GM21717 (cell line): ENCODE data around the gene KCNH1.
"Not testable (repeated sequence)": the region's sequence is repeated elsewhere in the genome, so short reads cannot be mapped to it uniquely, and the experiment has no call there.

ENCODE experiments used
- ATAC-seq: cut with Tn5 transposase; IDR thresholded peaks from one replicate; pipeline ENCODE4 v1.9.1; 2021; ENCODE audit warnings: mild to moderate bottlenecking, moderate library complexity; ENCODE audit not compliant: unreplicated experiment

The KCNH1 gene

DNA sequence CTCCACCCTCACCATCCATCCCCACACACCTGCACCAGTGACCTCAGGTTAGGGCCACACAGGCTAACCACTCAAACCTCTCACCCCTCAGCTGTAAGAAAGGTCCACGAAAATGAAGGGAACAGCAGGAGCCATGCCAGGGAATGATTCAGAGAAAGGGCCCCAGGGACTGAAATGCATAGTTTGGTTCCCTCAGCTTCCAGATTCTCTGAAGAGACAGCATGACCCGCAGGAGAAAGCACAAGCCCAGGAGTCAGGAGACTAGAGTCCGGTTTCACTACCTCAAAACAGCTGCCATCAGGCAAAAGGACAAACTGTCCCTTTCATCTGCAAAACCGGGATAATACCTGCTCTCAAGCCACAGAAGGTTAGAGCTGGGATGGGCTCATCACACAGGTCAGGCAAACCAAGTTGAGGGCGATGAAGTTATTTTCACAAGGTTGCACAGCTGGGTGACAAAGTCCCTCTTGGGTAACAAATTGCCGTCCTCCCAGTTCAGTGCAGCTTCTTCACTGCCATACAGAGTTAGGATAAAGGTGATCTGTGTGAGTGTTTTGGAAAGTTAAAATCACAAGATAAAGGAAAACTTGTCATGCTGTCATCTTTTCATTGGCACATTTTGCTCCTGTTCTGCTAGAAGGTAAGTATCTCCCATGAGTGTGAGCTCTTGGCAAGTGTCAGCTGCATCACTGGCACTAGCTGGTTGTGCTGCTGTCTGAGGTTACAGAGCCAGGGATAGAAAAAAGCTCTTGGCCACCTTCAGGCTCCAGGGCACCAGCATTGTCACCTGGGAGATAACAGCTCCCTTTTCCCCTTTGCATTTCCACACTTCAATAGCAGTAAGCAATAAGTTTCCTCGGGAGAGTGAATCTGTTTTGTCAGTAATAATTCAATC lies 120.4 kb downstream of the KCNH1 start:
- ATAC-seq, result no peak

DNA sequence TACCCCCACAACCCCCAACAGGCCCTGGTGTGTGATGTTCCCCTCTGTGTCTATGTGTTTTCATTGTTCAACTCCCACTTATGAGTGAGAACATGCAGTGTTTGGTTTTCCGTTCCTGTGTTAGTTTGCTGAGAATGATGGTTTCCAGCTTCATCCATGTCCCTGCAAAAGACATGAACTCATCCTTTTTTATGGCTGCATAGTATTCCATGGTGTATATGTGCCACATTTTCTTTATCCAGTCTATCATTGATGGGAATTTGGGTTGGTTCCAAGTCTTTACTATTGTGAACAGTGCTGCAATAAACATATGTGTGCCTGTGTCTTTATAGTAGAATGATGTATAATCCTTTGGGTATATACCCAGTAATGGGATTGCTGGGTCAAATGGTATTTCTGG lies 122.8 kb downstream of the KCNH1 start:
- not testable (repeated sequence) for ATAC-seq

DNA sequence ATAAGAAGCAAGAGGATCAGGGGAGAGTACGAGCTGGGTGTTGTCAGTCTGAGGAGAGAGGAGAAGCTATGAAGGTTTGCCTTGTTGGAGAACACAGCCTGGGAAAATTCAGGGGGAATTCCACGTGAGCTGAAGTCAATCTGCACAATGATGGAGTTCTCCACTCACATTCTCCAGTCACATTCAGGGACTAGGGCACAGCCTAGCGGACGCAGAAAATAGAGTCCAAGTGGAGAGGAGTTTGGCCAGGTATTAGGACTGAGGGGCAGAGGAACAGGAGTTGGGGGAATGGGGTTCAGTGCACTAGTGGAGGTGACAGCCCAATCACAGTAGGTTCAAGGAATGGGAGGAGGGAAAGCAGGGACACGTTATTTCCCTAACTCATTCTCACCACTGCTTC lies 124.0 kb downstream of the KCNH1 start:
- ATAC-seq, result no peak

DNA sequence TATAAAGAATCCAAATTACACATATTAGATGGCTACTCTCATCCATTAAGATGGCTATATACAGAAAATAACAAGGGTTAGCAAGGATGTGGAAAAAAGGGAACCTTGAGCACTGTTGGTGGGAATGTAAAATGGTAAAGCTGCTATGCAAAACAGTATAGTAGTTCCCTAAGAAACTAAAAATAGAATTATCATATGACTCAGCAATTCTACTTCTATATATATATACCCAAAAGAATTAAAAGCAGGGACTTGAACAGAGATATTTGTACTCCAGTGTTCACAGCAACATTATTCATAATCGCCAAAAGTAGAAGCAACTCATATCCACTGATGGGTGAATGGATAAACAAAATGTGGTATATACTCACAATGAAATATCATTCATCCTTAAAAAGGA lies 126.1 kb downstream of the KCNH1 start:
- no peak for ATAC-seq

GRCh38 chr1:210995931-210996330 lies 138.0 kb downstream of the KCNH1 start:
- not testable (repeated sequence) for ATAC-seq

GRCh38 chr1:210992837-210993236 lies 141.1 kb downstream of the KCNH1 start:
- ATAC-seq, result no peak

DNA sequence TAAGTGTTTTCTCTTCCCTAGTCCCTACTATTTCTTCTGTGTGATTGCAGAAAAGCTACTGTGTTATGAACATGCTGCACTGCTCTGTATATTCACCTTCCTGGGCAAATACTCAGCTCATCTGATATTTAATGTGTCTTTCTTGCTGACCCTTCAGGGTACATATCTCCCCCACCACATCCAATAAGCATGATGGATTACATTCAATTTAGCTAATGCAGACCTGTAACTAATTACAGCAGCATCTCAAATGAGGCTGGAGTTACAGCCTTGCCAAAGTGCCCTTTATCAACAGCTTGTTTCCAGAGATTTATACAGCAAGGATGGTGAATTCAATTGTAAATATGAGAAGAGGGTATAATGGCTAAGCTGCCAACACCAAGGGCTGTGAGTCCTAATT lies 144.0 kb downstream of the KCNH1 start:
- no peak for ATAC-seq

- no peak for ATAC-seq
These were observed 152.5 kb downstream of the KCNH1 start for GRCh38 chr1:210981490-210981889.

DNA sequence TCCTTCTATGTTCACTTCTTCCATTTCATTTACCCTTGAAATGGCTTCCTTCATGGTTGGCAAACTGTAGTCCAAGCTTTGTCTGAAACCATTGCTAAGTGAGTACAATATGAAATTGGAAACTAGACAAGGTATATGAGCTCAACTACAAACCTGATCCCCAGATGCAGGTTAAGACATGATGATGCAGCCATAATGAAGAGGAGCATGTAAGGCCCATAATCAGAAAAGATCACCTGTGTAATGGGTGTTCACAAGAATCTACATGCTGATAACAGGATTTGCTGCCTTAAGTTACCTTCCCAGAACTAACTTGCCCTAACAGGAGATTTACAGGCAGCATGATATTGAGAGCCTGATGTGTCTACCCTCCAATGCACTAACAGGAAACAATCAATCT lies 153.9 kb downstream of the KCNH1 start:
- ATAC-seq, result no peak

- ATAC-seq, result no peak
These were observed 155.0 kb downstream of the KCNH1 start for GRCh38 chr1:210978974-210979354.

DNA sequence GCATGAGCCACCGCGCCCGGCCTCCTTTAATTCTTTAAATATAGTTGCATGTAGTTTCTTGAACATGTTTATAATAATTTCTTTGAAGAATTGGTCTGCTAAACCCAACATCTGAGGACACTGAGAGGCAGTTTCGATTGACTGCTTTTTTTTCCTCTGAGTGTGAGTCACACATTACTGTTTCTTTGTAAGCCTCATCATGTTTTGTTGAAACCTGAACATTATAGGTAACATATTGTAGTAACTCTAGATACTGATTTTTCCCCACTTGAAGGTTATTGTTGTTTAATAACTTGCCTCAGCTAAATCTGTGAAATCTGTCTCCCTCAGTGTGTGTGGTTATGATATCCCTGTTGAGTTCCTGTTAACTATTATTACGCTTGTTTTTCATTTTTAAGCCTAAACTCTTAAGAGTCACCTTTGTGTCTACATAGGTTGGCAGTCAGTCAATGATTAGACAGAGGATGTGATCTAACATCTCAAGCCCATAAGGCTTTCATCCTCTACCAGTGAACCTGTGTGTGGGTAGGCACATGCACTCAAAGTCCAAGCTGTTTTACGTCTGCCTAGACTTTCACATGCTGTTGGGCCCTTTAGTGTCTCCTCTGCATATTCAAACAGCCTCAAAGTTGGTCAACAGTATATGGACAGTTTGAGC lies 155.5 kb downstream of the KCNH1 start:
- ATAC-seq, result no peak

- ATAC-seq, result no peak
These were observed 182.7 kb downstream of the KCNH1 start for GRCh38 chr1:210951279-210951678.

DNA sequence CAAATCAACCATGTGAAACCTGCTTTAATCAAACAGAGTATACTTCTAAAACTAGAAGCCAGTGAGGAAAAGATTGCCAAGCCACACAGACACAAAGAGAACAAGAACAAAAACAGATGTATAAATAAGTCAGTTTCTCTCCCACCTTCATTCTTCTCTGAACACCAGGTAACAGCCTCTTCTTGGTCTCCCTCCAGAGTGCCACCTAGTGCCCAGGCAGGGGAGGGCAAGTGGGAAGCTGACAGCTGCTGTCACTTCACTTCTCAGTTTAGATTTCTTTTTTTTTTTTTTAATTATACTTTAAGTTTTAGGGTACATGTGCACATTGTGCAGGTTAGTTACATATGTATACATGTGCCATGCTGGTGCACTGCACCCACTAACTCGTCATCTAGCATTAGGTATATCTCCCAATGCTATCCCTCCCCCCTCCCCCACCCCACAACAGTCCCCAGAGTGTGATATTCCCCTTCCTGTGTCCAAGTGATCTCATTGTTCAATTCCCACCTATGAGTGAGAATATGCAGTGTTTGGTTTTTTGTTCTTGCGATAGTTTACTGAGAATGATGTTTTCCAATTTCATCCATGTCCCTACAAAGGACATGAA lies 183.9 kb downstream of the KCNH1 start:
- ATAC-seq, result not testable (repeated sequence)

- no peak for ATAC-seq
These were observed 184.5 kb downstream of the KCNH1 start for GRCh38 chr1:210949489-210949888.

- ATAC-seq, result no peak
These were observed 184.9 kb downstream of the KCNH1 start for GRCh38 chr1:210949039-210949438.

DNA sequence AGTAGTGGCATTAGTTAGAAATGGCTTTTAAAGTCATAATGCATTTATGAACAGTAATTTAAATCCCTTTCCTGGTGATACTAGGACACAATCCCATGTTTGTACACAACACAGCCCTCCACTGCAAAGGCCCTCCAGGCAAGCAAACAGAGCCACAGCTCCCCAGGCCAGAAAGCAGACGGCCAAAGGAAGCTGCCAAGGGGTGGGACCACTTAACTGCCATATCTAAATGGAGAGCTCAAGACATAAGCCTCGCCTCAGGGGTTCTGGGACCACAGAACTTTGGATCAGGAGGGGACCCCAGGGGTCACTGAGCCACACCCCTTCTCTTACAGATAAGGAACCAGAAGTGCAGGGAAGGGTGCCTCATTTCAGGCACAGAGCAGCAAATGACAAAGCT lies 189.7 kb downstream of the KCNH1 start:
- no peak for ATAC-seq

DNA sequence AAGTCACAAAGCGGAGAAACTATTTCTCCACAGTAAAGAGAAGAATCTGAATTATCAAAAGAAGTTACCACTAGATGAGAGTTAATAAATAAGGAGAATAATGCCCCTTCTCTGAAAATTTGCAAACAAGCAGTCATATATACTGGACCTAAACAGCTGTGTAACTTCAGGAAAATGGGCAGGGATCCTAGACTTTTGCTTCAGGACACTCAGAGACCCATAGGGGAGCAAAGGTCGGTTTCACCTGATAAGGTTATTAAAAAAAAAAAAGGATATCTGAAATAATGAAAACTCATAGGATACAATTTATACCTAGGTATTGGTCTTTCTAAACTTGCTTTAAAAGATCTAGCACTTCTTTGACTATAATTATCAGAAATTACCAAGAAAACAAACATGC lies 191.4 kb downstream of the KCNH1 start:
- no peak for ATAC-seq

DNA sequence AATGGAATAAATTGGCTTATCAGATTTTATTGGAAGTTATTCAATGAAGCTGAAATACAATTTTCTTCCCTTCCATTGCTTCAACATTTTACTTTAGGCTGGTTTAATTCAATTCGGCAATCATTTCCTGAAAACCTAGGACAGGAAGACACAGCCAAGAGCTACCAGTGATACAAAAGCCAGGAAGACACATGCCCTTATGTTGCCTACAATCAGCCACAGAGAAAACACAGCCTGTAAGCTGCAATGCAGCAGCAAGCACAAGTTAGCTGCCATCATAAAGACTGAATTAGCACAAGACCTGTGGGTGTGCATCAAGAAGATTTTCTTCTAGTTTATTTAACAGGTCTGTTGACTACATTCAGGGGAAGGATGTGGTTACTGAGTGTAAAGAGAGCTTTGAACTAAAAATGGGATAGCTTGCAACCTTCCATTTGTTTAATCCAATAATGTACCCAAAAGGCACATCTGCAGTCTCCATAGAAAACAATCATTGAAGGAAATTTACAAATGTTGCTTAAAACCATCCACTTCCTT lies 193.8 kb downstream of the KCNH1 start:
- ATAC-seq, result no peak

DNA sequence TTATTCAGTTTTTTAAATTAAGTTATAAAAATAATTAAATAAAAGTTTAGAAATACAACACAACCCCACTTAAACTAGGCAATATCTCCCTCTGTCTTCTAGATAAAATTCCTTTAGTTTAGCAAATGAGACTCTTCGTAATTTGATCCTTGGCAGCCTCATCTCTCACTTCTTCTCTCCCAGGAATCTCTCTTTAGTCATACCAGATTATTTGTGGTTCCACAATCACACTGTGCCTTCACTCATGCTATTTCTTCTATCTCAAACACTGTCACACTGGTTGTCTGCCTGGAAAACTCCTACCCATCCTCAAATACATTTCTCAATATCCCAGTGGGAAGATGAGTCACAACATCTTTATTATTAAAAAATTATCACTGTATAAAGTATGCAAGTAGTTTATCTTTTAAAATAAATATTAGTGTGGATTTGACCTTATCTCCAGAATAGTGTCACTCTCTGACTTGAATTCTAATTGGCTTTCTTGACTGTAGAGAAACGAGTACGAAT lies 195.5 kb downstream of the KCNH1 start:
- no peak for ATAC-seq

GRCh38 chr1:210937846-210938245 lies 196.1 kb downstream of the KCNH1 start:
- no peak for ATAC-seq

GRCh38 chr1:210935905-210936304 lies 198.0 kb downstream of the KCNH1 start:
- no peak for ATAC-seq
